Breast epithelium (tissue), 3 donors: ENCODE measurements around the gene USH1C.

Experiments
- POLR2A ChIP-seq: fragments of 450-650 bp; IDR thresholded peaks from one replicate; pipeline ENCODE4 v1.6.1; 2016; ENCODE audit warnings: antibody characterized with exemption, mild to moderate bottlenecking, moderate library complexity
- TF ChIP-seq, protein P1 (sequence below), 3 donors: fragments of 450-650 bp; IDR thresholded peaks; one replicate each; pipeline ENCODE4 v1.5.1; 2016 to 2017; ENCODE audit warnings: antibody characterized with exemption in 3 of 3, mild to moderate bottlenecking in 3 of 3, moderate library complexity in 3 of 3

- TF ChIP-seq, protein P1, sequence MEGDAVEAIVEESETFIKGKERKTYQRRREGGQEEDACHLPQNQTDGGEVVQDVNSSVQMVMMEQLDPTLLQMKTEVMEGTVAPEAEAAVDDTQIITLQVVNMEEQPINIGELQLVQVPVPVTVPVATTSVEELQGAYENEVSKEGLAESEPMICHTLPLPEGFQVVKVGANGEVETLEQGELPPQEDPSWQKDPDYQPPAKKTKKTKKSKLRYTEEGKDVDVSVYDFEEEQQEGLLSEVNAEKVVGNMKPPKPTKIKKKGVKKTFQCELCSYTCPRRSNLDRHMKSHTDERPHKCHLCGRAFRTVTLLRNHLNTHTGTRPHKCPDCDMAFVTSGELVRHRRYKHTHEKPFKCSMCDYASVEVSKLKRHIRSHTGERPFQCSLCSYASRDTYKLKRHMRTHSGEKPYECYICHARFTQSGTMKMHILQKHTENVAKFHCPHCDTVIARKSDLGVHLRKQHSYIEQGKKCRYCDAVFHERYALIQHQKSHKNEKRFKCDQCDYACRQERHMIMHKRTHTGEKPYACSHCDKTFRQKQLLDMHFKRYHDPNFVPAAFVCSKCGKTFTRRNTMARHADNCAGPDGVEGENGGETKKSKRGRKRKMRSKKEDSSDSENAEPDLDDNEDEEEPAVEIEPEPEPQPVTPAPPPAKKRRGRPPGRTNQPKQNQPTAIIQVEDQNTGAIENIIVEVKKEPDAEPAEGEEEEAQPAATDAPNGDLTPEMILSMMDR (IDR thresholded peaks at IDR 0.05): no peak
- TF ChIP-seq POLR2A: no peak
Observed at GRCh38 chr11:17535488-17535887, 8.7 kb downstream of the USH1C start.
